Hepatocyte (in vitro differentiated cells): ENCODE measurements around the gene MRPL45.

Source experiments
- EZH2 ChIP-seq: fragments of 200-600 bp; sonication (generic); IDR thresholded peaks from 2 replicates; pipeline ENCODE4 v1.6.1; 2016; ENCODE audit warnings: antibody characterized with exemption, mild to moderate bottlenecking, borderline replicate concordance
- EZH2phosphoT487 ChIP-seq: fragments of 200-600 bp; sonication (generic); IDR thresholded peaks from one replicate; pipeline ENCODE4 v1.6.1; 2018; ENCODE audit warnings: antibody characterized with exemption, mild to moderate bottlenecking, low read depth, moderate library complexity; ENCODE audit not compliant: unreplicated experiment, severe bottlenecking
- TF ChIP-seq, protein P1 (sequence below): fragments of 200-600 bp; sonication (generic); IDR thresholded peaks from 2 replicates; pipeline ENCODE4 v1.5.1; 2016; ENCODE audit warnings: antibody characterized with exemption, mild to moderate bottlenecking; ENCODE audit not compliant: poor library complexity

- TF ChIP-seq, protein P1, sequence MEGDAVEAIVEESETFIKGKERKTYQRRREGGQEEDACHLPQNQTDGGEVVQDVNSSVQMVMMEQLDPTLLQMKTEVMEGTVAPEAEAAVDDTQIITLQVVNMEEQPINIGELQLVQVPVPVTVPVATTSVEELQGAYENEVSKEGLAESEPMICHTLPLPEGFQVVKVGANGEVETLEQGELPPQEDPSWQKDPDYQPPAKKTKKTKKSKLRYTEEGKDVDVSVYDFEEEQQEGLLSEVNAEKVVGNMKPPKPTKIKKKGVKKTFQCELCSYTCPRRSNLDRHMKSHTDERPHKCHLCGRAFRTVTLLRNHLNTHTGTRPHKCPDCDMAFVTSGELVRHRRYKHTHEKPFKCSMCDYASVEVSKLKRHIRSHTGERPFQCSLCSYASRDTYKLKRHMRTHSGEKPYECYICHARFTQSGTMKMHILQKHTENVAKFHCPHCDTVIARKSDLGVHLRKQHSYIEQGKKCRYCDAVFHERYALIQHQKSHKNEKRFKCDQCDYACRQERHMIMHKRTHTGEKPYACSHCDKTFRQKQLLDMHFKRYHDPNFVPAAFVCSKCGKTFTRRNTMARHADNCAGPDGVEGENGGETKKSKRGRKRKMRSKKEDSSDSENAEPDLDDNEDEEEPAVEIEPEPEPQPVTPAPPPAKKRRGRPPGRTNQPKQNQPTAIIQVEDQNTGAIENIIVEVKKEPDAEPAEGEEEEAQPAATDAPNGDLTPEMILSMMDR = no peak
- TF ChIP-seq EZH2 (no peak), EZH2phosphoT487 (no peak)
These were observed 56.7 kb downstream of the MRPL45 start for GRCh38 chr17:38353668-38354067.
